ENCODE data around the gene MZT2B.

DNA sequence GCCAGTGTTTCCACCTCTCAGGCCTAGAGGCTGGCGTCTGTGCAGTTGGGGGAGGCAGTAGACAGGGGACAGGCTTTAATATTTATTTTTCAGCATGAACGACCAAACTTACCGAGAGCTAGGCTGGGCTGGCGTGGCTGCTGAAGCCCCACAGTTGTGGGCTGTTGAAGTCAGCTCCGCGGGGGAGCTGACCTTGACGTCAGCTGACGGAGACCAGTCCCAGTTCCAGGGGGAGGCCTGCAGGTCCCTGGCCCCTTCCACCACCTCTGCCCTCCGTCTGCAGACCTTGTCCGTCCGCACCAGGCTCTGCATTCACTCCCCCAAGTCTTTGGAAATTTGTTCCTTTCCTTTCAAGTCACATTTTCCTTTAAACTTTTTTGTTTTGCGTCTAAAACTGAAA is 49.6 kb downstream of the MZT2B start:
- TF ChIP-seq FOXJ3 (CRISPR knock-in tag; IDR thresholded peaks at IDR 0.05) (no peak), CTCF (IDR thresholded peaks at IDR 0.05) (no peak), EP300 (IDR thresholded peaks at IDR 0.05; ENCODE audit: borderline replicate concordance in 1 of 2, low read depth in 1 of 2, low read length in 1 of 2) (no peak), RFX5 (IDR thresholded peaks at IDR 0.05; ENCODE audit: low read length) (no peak), MXI1 (IDR thresholded peaks at IDR 0.05; ENCODE audit: low read depth, low read length) (no peak), ELF1 (IDR thresholded peaks at IDR 0.05) (no peak), POLR2AphosphoS5 (IDR thresholded peaks at IDR 0.05; ENCODE audit: low read depth, low read length) (no peak), YY1 (IDR thresholded peaks at IDR 0.05; ENCODE audit: low read depth) (no peak), GATA2 (CRISPR knock-in tag; IDR thresholded peaks at IDR 0.05) (no peak), EZH2phosphoT487 (IDR thresholded peaks at IDR 0.05; ENCODE audit: borderline replicate concordance, low read depth) (no peak), NRF1 (IDR thresholded peaks at IDR 0.05; ENCODE audit: low read depth, low read length) (no peak), REST (IDR thresholded peaks at IDR 0.05; ENCODE audit: low read depth, low read length) (no peak), RXRA (IDR thresholded peaks at IDR 0.05; ENCODE audit: borderline replicate concordance, low read depth) (no peak)

All from SK-N-SH (cell line).